Upper lobe of right lung (tissue), 1 donor: ENCODE results near the gene VGLL4. TPM values are rescaled to one million over a fixed set of nuclear protein-coding genes. Genes with fewer than 3 reads are reported as not detected.

Experiments used
- ATAC-seq: fragments of 200-7000 bp; cut with Tn5 transposase; one replicate; pipeline ENCODE4 v1.9.1; 2020; ENCODE audit warnings: mild to moderate bottlenecking, moderate library complexity
- DNase-seq: peaks from one replicate; pipeline ENCODE4 v3.0.0-alpha.2; 2020
- H3K27ac ChIP-seq: fragments of 200-600 bp; one replicate; pipeline ENCODE4 v1.8.0; 2022
- H3K27me3 ChIP-seq: fragments of 200-600 bp; one replicate; pipeline ENCODE4 v1.8.0; 2022; ENCODE audit warnings: mild to moderate bottlenecking
- H3K36me3 ChIP-seq: fragments of 200-600 bp; one replicate; pipeline ENCODE4 v1.8.0; 2022
- H3K4me1 ChIP-seq: fragments of 200-600 bp; one replicate; pipeline ENCODE4 v1.8.0; 2022
- H3K4me3 ChIP-seq: fragments of 200-600 bp; one replicate; pipeline ENCODE4 v1.8.0; 2022; ENCODE audit warnings: mild to moderate bottlenecking
- H3K9me3 ChIP-seq: fragments of 200-600 bp; one replicate; pipeline ENCODE4 v1.8.0; 2022
- CTCF ChIP-seq: fragments of 200-600 bp; IDR thresholded peaks from one replicate; pipeline ENCODE4 v1.8.0; 2022; ENCODE audit warnings: antibody characterized with exemption
- intact Hi-C: fragments of 100-400 bp; cut with DNase I; formaldehyde crosslinking; loops from one replicate; pipeline ENCODE4 v1.11.0; 2022
- total RNA-seq: library from RNA; stranded (reverse); fragmentation: NEBNext Ultra II Directional; extraction: Animal tissue kit (Norgen Biotek cat#: 25700); gene quantifications from one replicate; pipeline ENCODE4 v1.2.1, GENCODE V29; 2021
- donor health status: DM: no; HTN: yes; CAD: no; lungs with severe emphysema.

Gene VGLL4
- total RNA-seq, 1 donor from 2014 or later = 57.5 TPM

GRCh38 chr3:11613319-11613718 is 30.4 kb downstream of the VGLL4 start:
- TF ChIP-seq CTCF = no peak
- H3K27ac ChIP-seq = no peak overlapping the region
- ATAC-seq (no peak), DNase-seq (no peak)
- no peaks in the 10 kb centered on the region for H3K36me3 ChIP-seq
- H3K4me3 ChIP-seq = no peak overlapping the region
- H3K27me3 ChIP-seq = no peaks in the 10 kb centered on the region
- intact Hi-C loops = no loop called here
- no peaks in the 10 kb centered on the region for H3K9me3 ChIP-seq
- H3K4me1 ChIP-seq = peaks cover 42% of the 10 kb centered on the region

GRCh38 chr3:11612515-11613188 is 31.1 kb downstream of the VGLL4 start:
- intact Hi-C loops = no loop called here
- Histone ChIP-seq H3K4me1 (peaks cover 46% of the 10 kb centered on the region), H3K27me3 (no peaks in the 10 kb centered on the region), H3K27ac (no peak overlapping the region), H3K36me3 (no peaks in the 10 kb centered on the region), H3K4me3 (no peak overlapping the region), H3K9me3 (no peaks in the 10 kb centered on the region)
- no peak for TF ChIP-seq CTCF
- ATAC-seq (no peak), DNase-seq (no peak)

- H3K27me3 ChIP-seq = no peaks in the 10 kb centered on the region
- H3K4me1 ChIP-seq = peaks cover 51% of the 10 kb centered on the region
- H3K27ac ChIP-seq = no peak overlapping the region
- intact Hi-C loops = no loop called here
- no peak for DNase-seq
- H3K4me3 ChIP-seq = no peak overlapping the region
- TF ChIP-seq CTCF = no peak
- no peak for ATAC-seq
- no peaks in the 10 kb centered on the region for H3K36me3 ChIP-seq
- H3K9me3 ChIP-seq = no peaks in the 10 kb centered on the region
Measured at GRCh38 chr3:11611341-11611799, 32.3 kb downstream of the VGLL4 start.

GRCh38 chr3:11610700-11611275 is 32.9 kb downstream of the VGLL4 start:
- Histone ChIP-seq H3K4me1 (peaks cover 51% of the 10 kb centered on the region), H3K27me3 (no peaks in the 10 kb centered on the region), H3K9me3 (no peaks in the 10 kb centered on the region), H3K4me3 (no peak overlapping the region), H3K27ac (no peak overlapping the region), H3K36me3 (no peaks in the 10 kb centered on the region)
- DNase-seq (no peak), ATAC-seq (no peak)
- intact Hi-C loops = no loop called here
- no peak for TF ChIP-seq CTCF

- H3K27me3 ChIP-seq = no peaks in the 10 kb centered on the region
- H3K4me1 ChIP-seq = peaks cover 45% of the 10 kb centered on the region
- no peak for TF ChIP-seq CTCF
- intact Hi-C loops = no loop called here
- ATAC-seq = no peak
- no peak overlapping the region for H3K27ac ChIP-seq
- no peak for DNase-seq
- no peak overlapping the region for H3K4me3 ChIP-seq
- no peaks in the 10 kb centered on the region for H3K36me3 ChIP-seq
- no peaks in the 10 kb centered on the region for H3K9me3 ChIP-seq
Measured at GRCh38 chr3:11610044-11610671, 33.6 kb downstream of the VGLL4 start.
